ENCODE results near the gene SMPX. TPM values are rescaled to one million over a fixed set of nuclear protein-coding genes. Genes with fewer than 3 reads are reported as not detected.

The SMPX gene
- total and polyA plus RNA-seq, 4 donors = 0.09 to 0.10 TPM; not detected in 2

DNA sequence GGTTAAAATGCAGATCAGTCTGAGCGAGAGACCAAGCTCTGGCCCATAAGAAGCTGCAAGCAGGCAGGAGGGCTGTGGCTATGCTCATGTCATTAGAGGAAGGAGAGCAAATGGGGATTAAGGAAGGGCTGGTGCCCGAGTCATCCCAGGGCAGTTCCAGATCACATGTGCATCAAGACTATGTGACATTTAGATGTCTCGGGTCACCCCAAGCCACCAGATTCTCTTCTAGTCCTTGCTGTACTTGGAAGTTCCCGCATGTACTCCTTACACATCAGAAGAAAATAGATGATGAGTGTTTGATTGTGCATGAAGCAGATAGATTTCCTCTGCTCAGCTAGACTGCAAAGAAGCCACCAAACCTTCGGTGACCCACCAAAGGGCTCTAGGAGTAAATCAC, 57.6 kb downstream of the SMPX start:
- no peak overlapping the region for H3K27ac ChIP-seq (ENCODE audit: low read depth in 1 of 2, low read length in 2 of 2)
- no peak overlapping the region for H3K9ac ChIP-seq (ENCODE audit: low read depth in 1 of 2, low read length in 2 of 2)
- H3K27me3 ChIP-seq (ENCODE audit: control insufficient read depth in 4 of 4, insufficient read depth in 4 of 4, low read length in 3 of 4) = no peaks in the 10 kb centered on the region
- TF ChIP-seq SP1 (IDR thresholded peaks at IDR 0.05) (no peak), HNF4G (IDR thresholded peaks at IDR 0.05) (no peak), YY1 (IDR thresholded peaks at IDR 0.05) (no peak), NR2F2 (IDR thresholded peaks at IDR 0.05) (no peak)
- TF ChIP-seq, protein P1, sequence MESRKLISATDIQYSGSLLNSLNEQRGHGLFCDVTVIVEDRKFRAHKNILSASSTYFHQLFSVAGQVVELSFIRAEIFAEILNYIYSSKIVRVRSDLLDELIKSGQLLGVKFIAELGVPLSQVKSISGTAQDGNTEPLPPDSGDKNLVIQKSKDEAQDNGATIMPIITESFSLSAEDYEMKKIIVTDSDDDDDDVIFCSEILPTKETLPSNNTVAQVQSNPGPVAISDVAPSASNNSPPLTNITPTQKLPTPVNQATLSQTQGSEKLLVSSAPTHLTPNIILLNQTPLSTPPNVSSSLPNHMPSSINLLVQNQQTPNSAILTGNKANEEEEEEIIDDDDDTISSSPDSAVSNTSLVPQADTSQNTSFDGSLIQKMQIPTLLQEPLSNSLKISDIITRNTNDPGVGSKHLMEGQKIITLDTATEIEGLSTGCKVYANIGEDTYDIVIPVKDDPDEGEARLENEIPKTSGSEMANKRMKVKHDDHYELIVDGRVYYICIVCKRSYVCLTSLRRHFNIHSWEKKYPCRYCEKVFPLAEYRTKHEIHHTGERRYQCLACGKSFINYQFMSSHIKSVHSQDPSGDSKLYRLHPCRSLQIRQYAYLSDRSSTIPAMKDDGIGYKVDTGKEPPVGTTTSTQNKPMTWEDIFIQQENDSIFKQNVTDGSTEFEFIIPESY (IDR thresholded peaks at IDR 0.05) = no peak
- no peak for DNase-seq (ENCODE audit: low spot score)
- no peak overlapping the region for H3K4me3 ChIP-seq (ENCODE audit: low read depth in 1 of 3, low read length in 3 of 3)
- WGBS = 93% methylated on average over 5 of the region's 5 CpGs
- no peaks in the 10 kb centered on the region for H3K9me3 ChIP-seq (ENCODE audit: control insufficient read depth in 4 of 4, low read length in 3 of 4)
- no peaks in the 10 kb centered on the region for H3K36me3 ChIP-seq (ENCODE audit: control insufficient read depth in 4 of 4, insufficient read depth in 3 of 4, low read depth in 1 of 4, low read length in 3 of 4)
- H3K4me1 ChIP-seq (ENCODE audit: control insufficient read depth in 4 of 4, insufficient read depth in 4 of 4, low read length in 3 of 4) = peaks cover 0 to 11% (median 6%) of the 10 kb centered on the region in 4 donors

DNA sequence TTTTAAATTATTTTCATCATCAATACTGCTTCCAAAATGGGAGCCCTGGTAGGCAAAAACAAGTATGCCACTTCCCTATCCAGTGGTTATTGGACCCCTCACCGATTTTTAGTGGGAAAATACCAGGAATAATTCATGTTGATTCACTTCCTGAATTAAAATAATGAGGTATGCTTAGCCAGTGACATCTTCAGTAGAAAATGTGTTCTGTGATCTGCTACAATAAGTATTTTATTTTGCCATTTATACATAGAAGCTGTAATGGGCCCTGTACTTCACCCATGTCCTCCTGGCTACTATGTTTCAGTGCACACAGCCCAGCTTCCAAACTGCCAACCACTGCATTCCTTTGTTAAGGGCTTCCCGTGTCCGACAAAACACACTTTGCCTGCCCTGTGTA, 58.8 kb downstream of the SMPX start:
- no peaks in the 10 kb centered on the region for H3K9me3 ChIP-seq (ENCODE audit: control insufficient read depth in 4 of 4, low read length in 3 of 4)
- no peak overlapping the region for H3K4me3 ChIP-seq (ENCODE audit: low read depth in 1 of 3, low read length in 3 of 3)
- 81% methylated on average over 3 of the region's 3 CpGs for WGBS
- no peak overlapping the region for H3K9ac ChIP-seq (ENCODE audit: low read depth in 1 of 2, low read length in 2 of 2)
- no peaks in the 10 kb centered on the region for H3K36me3 ChIP-seq (ENCODE audit: control insufficient read depth in 4 of 4, insufficient read depth in 3 of 4, low read depth in 1 of 4, low read length in 3 of 4)
- H3K27ac ChIP-seq (ENCODE audit: low read depth in 1 of 2, low read length in 2 of 2) = no peak overlapping the region
- peaks cover 0 to 11% (median 6%) of the 10 kb centered on the region in 4 donors for H3K4me1 ChIP-seq (ENCODE audit: control insufficient read depth in 4 of 4, insufficient read depth in 4 of 4, low read length in 3 of 4)
- DNase-seq (ENCODE audit: low spot score) = no peak
- TF ChIP-seq HNF4A (conservative IDR thresholded peaks at IDR 0.05) (no peak), TAF1 (conservative IDR thresholded peaks at IDR 0.05) (no peak), FOXA2 (IDR thresholded peaks at IDR 0.05) (no peak), NR2F2 (IDR thresholded peaks at IDR 0.05) (no peak), RAD21 (IDR thresholded peaks at IDR 0.05) (no peak)
- TF ChIP-seq, protein P1 (IDR thresholded peaks at IDR 0.05) = no peak
- TF ChIP-seq, protein P2, sequence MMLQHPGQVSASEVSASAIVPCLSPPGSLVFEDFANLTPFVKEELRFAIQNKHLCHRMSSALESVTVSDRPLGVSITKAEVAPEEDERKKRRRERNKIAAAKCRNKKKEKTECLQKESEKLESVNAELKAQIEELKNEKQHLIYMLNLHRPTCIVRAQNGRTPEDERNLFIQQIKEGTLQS (IDR thresholded peaks at IDR 0.05) = no peak
- no peaks in the 10 kb centered on the region for H3K27me3 ChIP-seq (ENCODE audit: control insufficient read depth in 4 of 4, insufficient read depth in 4 of 4, low read length in 3 of 4)

DNA sequence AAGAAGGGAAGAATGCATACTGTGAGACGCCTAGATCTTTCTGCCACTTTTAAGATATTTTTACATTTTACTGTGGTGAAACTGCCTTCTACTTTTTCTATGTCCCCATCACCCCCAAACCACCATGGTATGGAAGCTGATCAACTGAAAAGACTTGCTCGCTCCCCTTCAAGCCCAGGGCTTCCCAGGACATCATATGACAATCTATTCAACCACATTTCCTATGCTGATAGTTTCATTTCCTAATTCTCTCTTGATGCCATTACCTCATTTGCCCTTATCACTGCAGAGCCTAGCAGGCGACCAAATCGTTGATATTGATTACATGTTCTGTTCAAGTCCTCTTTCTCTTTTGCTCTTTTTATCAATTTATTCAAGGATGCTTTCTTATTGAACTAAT, 59.6 kb downstream of the SMPX start:
- no peak overlapping the region for H3K27ac ChIP-seq (ENCODE audit: low read depth in 1 of 2, low read length in 2 of 2)
- DNase-seq (ENCODE audit: low spot score) = no peak
- TF ChIP-seq HNF4A (conservative IDR thresholded peaks at IDR 0.05) (no peak), TAF1 (conservative IDR thresholded peaks at IDR 0.05) (no peak), FOXA2 (IDR thresholded peaks at IDR 0.05) (no peak), RXRA (IDR thresholded peaks at IDR 0.05) (no peak), RAD21 (IDR thresholded peaks at IDR 0.05) (no peak), JUND (IDR thresholded peaks at IDR 0.05) (no peak)
- TF ChIP-seq, protein P2 (IDR thresholded peaks at IDR 0.05) = no peak
- TF ChIP-seq, protein P3, sequence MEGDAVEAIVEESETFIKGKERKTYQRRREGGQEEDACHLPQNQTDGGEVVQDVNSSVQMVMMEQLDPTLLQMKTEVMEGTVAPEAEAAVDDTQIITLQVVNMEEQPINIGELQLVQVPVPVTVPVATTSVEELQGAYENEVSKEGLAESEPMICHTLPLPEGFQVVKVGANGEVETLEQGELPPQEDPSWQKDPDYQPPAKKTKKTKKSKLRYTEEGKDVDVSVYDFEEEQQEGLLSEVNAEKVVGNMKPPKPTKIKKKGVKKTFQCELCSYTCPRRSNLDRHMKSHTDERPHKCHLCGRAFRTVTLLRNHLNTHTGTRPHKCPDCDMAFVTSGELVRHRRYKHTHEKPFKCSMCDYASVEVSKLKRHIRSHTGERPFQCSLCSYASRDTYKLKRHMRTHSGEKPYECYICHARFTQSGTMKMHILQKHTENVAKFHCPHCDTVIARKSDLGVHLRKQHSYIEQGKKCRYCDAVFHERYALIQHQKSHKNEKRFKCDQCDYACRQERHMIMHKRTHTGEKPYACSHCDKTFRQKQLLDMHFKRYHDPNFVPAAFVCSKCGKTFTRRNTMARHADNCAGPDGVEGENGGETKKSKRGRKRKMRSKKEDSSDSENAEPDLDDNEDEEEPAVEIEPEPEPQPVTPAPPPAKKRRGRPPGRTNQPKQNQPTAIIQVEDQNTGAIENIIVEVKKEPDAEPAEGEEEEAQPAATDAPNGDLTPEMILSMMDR (IDR thresholded peaks at IDR 0.05; ENCODE audit: low read depth, low read length, missing input control) = no peak
- no peak overlapping the region for H3K4me3 ChIP-seq (ENCODE audit: low read depth in 1 of 3, low read length in 3 of 3)
- no peak overlapping the region for H3K9ac ChIP-seq (ENCODE audit: low read depth in 1 of 2, low read length in 2 of 2)
- H3K4me1 ChIP-seq (ENCODE audit: control insufficient read depth in 4 of 4, insufficient read depth in 4 of 4, low read length in 3 of 4) = peaks cover 0 to 11% (median 6%) of the 10 kb centered on the region in 4 donors
- H3K36me3 ChIP-seq (ENCODE audit: control insufficient read depth in 4 of 4, insufficient read depth in 3 of 4, low read depth in 1 of 4, low read length in 3 of 4) = no peaks in the 10 kb centered on the region
- 61% methylated on average over 4 of the region's 4 CpGs for WGBS
- H3K9me3 ChIP-seq (ENCODE audit: control insufficient read depth in 4 of 4, low read length in 3 of 4) = no peaks in the 10 kb centered on the region
- no peaks in the 10 kb centered on the region for H3K27me3 ChIP-seq (ENCODE audit: control insufficient read depth in 4 of 4, insufficient read depth in 4 of 4, low read length in 3 of 4)

Data from liver (tissue), 9 donors.